ENCODE data around the gene TRMT11. TPM values are rescaled to one million over a fixed set of nuclear protein-coding genes. Genes with fewer than 3 reads are reported as not detected.

The TRMT11 gene
- total RNA-seq, 1 experiment from 2014 or later = 24.2 TPM

DNA sequence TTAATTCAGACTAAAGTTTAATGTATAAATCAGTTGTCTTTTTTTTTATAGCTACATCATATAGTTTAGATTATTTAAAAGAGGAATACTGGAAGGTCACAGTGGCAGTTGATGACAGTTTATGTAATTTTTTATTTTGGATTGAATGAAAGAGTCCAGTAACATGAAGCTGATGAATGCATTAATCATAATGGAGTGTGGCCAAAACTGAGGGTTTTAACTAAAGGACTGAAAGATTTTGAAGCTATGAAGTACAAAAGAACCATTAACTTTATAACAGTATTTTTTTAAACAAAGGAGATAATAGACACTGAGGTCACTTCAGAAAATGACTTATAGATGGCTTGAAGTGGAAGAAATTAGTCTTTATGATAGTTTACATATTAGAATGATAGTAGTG, 41.3 kb downstream of the TRMT11 start:
- H2AFZ ChIP-seq = no peak overlapping the region

DNA sequence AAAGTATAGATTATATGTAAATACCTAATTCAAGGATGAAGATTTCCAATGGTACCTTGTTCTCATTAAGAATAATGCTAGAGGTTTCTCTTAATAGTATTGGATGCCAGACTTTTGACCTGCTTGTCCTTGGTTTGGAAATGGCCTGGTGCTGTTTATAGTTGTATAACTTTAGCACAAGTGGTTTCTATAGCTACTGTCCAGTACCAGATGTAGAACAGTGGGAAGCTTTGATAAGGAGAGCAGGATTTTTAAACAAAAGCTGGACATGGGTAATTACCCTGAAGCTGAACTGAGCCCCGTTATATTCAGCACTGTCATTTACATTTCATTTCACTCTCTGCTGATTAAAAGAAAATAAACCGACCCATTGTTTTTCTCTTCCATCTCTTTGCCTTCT, 43.7 kb downstream of the TRMT11 start:
- intact Hi-C loops (cut with micrococcal nuclease; ENCODE audit: unreplicated experiment) = loop anchor here (10.0 kb wide), 3 partner anchors 145 to 625 kb away; partner anchors contain the start of gene CENPW
- Histone ChIP-seq H3K79me2 (ENCODE audit: low read depth) (no peaks in the 10 kb centered on the region), H3K27ac (no peak overlapping the region), H2AFZ (no peak overlapping the region), H3K4me1 (replicated peaks; ENCODE audit: insufficient read depth) (no peaks in the 10 kb centered on the region), H3K4me3 (no peak overlapping the region), H3K9me3 (ENCODE audit: insufficient read depth, low read depth) (no peaks in the 10 kb centered on the region), H3K4me2 (no peak overlapping the region), H4K20me1 (ENCODE audit: insufficient read depth) (no peaks in the 10 kb centered on the region), H3F3A (ENCODE audit: insufficient read depth, low read depth) (0 out of 2 replicates have a peak, but pooled peaks cover 14% of the 10 kb centered on the region), H3K9me2 (ENCODE audit: insufficient read depth) (no peaks in the 10 kb centered on the region), H3K36me3 (ENCODE audit: low read depth) (peaks cover 61% of the 10 kb centered on the region), H3K27me3 (ENCODE audit: insufficient read depth, low read depth) (no peaks in the 10 kb centered on the region)
- TF ChIP-seq CTCF (conservative IDR thresholded peaks at IDR 0.05) (no peak), EZH2 (IDR thresholded peaks at IDR 0.05; ENCODE audit: low read depth) (no peak)
- BruUV-seq (replicated peaks) = no TSS peak
- ChIA-PET CTCF (no interaction called here), POLR2A (ENCODE audit: unreplicated experiment) (no interaction called here)
- no peak for DNase-seq

More for the DNA sequence above, 41.3 kb downstream of the TRMT11 start:
- no peaks in the 10 kb centered on the region for H3K79me2 ChIP-seq (ENCODE audit: low read depth)
- no peak overlapping the region for H3K4me2 ChIP-seq
- H3K27me3 ChIP-seq (ENCODE audit: insufficient read depth, low read depth) = no peaks in the 10 kb centered on the region
- H3K9me2 ChIP-seq (ENCODE audit: insufficient read depth) = no peaks in the 10 kb centered on the region
- TF ChIP-seq CTCF (conservative IDR thresholded peaks at IDR 0.05) (no peak), EZH2 (IDR thresholded peaks at IDR 0.05; ENCODE audit: low read depth) (no peak)
- no TSS peak for BruUV-seq (replicated peaks)
- H4K20me1 ChIP-seq (ENCODE audit: insufficient read depth) = no peaks in the 10 kb centered on the region
- peaks cover 31% of the 10 kb centered on the region; the same call in 1 of the 2 replicates for H3F3A ChIP-seq (ENCODE audit: insufficient read depth, low read depth)
- H3K27ac ChIP-seq = no peak overlapping the region
- peaks cover 4% of the 10 kb centered on the region; the same call in 1 of the 2 replicates for H3K9me3 ChIP-seq (ENCODE audit: insufficient read depth, low read depth)
- ChIA-PET POLR2A (ENCODE audit: unreplicated experiment) (no interaction called here), CTCF (no interaction called here)
- 0 out of 2 replicates have a peak, but pooled peaks cover 7% of the 10 kb centered on the region for H3K4me1 ChIP-seq (replicated peaks; ENCODE audit: insufficient read depth)
- H3K4me3 ChIP-seq = no peak overlapping the region
- intact Hi-C loops (cut with micrococcal nuclease; ENCODE audit: unreplicated experiment) = no loop called here
- DNase-seq = no peak
- H3K36me3 ChIP-seq (ENCODE audit: low read depth) = peaks cover 71% of the 10 kb centered on the region

DNA sequence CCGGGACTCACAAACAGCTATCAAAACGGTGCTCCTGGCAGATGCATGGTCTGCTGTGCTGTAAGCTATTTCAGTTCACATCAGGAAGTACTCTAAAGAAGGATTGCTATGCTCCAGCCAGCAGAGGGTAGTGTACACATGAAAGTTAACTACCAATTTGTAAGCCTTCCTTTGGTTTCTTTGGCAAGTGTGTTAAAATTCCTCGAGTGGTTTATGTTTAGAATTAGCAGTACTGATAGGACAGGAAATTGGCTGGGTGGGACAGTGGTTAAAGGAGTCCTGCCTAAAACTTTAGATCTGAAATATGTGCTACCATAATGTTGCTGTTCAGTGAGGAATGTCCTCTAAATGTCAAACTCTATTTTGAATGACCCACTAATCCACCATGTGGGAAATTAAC, 47.4 kb downstream of the TRMT11 start:
- no TSS peak for BruUV-seq (replicated peaks)
- Histone ChIP-seq H3K9me3 (ENCODE audit: insufficient read depth, low read depth) (no peaks in the 10 kb centered on the region), H3K27me3 (ENCODE audit: insufficient read depth, low read depth) (no peaks in the 10 kb centered on the region), H3K79me2 (ENCODE audit: low read depth) (no peaks in the 10 kb centered on the region), H2AFZ (no peak overlapping the region), H4K20me1 (ENCODE audit: insufficient read depth) (no peaks in the 10 kb centered on the region), H3F3A (ENCODE audit: insufficient read depth, low read depth) (peaks cover 18% of the 10 kb centered on the region), H3K4me2 (no peak overlapping the region), H3K9me2 (ENCODE audit: insufficient read depth) (no peaks in the 10 kb centered on the region), H3K27ac (no peak overlapping the region), H3K4me3 (no peak overlapping the region), H3K36me3 (ENCODE audit: low read depth) (peaks cover 70% of the 10 kb centered on the region), H3K4me1 (replicated peaks; ENCODE audit: insufficient read depth) (peaks cover 7% of the 10 kb centered on the region; the same call in 1 of the 2 replicates)
- ChIA-PET CTCF (no interaction called here), POLR2A (ENCODE audit: unreplicated experiment) (interaction anchor here (0.7 kb wide), 1 partner anchor 1028 kb away, joined by 3 read pairs; no protein-coding TSS in a partner anchor)
- TF ChIP-seq CTCF (conservative IDR thresholded peaks at IDR 0.05) (peak; percentile 73), EZH2 (IDR thresholded peaks at IDR 0.05; ENCODE audit: low read depth) (no peak)
- peak in 1 of 2 experiments; percentile 59 for DNase-seq
- intact Hi-C loops (cut with micrococcal nuclease; ENCODE audit: unreplicated experiment) = loop anchor here (2.0 to 10.0 kb wide), 4 partner anchors 141 to 1087 kb away; partner anchors contain the start of gene CENPW

All from PC-9 (cell line).